Type B pancreatic cell (in vitro differentiated cells): ENCODE data around the gene LGR5. TPM values are rescaled to one million over a fixed set of nuclear protein-coding genes. Genes with fewer than 3 reads are reported as not detected.
"Not testable (repeated sequence)": the region's sequence is repeated elsewhere in the genome, so short reads cannot be mapped to it uniquely, and the experiment has no call there.

Experiments used
- DNase-seq: peaks from one replicate; pipeline ENCODE4 v3.0.0; 2021; ENCODE audit warnings: mixed read lengths; ENCODE audit not compliant: unreplicated experiment; ENCODE audit errors: extremely low spot score
- H3K27ac Mint-ChIP-seq: 2 replicates; pipeline ENCODE4 v1.8.0; 2021; ENCODE audit warnings: mild to moderate bottlenecking, mixed read lengths
- H3K27me3 Mint-ChIP-seq: 2 replicates; pipeline ENCODE4 v1.8.0; 2021; ENCODE audit warnings: mixed read lengths
- H3K36me3 Mint-ChIP-seq: 2 replicates; pipeline ENCODE4 v1.8.0; 2021; ENCODE audit warnings: mixed read lengths
- H3K4me1 Mint-ChIP-seq: one replicate; pipeline ENCODE4 v1.8.0; 2021; ENCODE audit warnings: mixed read lengths; ENCODE audit not compliant: unreplicated experiment
- H3K4me3 Mint-ChIP-seq: 2 replicates; pipeline ENCODE4 v1.8.0; 2021; ENCODE audit warnings: mild to moderate bottlenecking, mixed read lengths
- H3K9me3 Mint-ChIP-seq: 2 replicates; pipeline ENCODE4 v1.8.0; 2021; ENCODE audit warnings: mixed read lengths
- total RNA-seq: library from RNA; stranded (reverse); gene quantifications from 2 replicates; pipeline ENCODE4 v1.2.1, GENCODE V29; 2021; ENCODE audit warnings: low replicate concordance
- TF ChIP-seq, protein P1 (sequence below): fragments of 200-600 bp; sonication (generic); conservative IDR thresholded peaks from 2 replicates; pipeline ENCODE4 v1.5.0; 2021; ENCODE audit warnings: antibody characterized with exemption, mild to moderate bottlenecking

Gene LGR5
- total RNA-seq, 1 donor from 2014 or later, result 7.9 TPM

DNA sequence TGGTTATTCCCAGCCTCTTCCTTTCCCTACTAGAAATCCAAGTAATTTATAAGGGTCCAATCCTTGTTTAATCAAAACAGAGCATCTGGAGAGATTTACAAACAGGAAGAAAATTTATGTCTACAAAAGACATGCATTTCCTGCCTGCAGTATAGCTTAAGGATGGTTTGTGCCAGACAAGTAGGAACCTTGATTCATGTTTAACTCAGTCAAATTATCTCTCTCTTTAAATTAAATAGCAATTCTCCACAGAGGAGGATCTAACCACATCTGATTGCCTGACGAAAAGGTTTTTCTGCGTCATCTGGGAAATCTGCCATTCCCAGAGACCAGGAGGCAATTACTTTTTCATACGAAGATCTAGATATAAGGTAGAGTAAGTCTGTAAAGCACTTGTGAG, 118.8 kb downstream of the LGR5 start:
- Mint-ChIP-seq H3K27ac (no peak overlapping the region), H3K4me1 (no peaks in the 10 kb centered on the region), H3K36me3 (no peaks in the 10 kb centered on the region), H3K4me3 (no peak overlapping the region), H3K27me3 (no peaks in the 10 kb centered on the region), H3K9me3 (no peaks in the 10 kb centered on the region)
- TF ChIP-seq, protein P1, sequence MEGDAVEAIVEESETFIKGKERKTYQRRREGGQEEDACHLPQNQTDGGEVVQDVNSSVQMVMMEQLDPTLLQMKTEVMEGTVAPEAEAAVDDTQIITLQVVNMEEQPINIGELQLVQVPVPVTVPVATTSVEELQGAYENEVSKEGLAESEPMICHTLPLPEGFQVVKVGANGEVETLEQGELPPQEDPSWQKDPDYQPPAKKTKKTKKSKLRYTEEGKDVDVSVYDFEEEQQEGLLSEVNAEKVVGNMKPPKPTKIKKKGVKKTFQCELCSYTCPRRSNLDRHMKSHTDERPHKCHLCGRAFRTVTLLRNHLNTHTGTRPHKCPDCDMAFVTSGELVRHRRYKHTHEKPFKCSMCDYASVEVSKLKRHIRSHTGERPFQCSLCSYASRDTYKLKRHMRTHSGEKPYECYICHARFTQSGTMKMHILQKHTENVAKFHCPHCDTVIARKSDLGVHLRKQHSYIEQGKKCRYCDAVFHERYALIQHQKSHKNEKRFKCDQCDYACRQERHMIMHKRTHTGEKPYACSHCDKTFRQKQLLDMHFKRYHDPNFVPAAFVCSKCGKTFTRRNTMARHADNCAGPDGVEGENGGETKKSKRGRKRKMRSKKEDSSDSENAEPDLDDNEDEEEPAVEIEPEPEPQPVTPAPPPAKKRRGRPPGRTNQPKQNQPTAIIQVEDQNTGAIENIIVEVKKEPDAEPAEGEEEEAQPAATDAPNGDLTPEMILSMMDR, result no peak
- DNase-seq, result no peak

DNA sequence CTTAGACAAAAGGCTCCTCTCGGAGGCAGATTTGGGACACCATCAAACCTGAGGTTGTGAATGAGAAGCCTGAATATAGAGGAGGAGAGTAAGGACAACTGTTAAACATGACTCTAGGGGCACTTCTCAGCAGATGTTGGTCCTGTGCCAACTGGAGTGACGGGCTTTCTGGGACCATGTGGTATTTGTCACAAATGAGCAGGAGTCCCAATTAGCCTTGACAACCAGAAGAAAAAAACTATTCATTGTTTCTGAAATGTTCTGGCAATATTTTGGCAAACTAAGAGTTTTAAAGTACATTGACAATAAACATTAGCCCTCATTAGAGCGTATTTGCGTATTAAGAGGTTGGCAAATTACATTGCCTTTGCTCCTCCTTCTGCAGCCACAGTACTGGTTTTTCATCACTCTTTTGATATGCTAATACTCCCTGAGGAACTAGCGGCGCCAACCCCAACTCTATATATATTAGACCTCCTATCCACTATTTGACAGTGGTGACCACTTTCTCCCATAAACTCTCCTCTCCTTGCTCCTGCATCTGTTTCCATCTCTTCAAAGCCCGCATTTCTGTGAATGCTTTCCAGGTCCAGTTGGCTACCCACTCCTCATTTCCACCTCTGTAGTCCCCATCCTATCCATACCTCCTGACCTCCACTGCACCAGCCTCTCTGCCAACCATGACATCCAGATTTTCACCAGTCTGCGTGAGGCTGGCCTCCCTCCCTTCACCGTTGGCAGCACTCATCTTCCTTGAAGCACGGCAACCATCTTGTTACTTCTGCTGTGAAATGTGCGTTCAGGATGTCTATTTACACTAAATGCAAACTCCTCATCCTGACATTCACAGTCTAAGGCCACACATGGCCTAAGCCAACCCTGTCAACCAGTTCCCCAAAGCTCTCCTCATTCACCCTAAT, 123.3 kb downstream of the LGR5 start:
- no peak overlapping the region for H3K27ac Mint-ChIP-seq
- no peaks in the 10 kb centered on the region for H3K9me3 Mint-ChIP-seq
- TF ChIP-seq, protein P1, result no peak
- H3K4me1 Mint-ChIP-seq, result peaks cover 5% of the 10 kb centered on the region
- H3K4me3 Mint-ChIP-seq, result no peak overlapping the region
- H3K36me3 Mint-ChIP-seq, result no peaks in the 10 kb centered on the region
- DNase-seq, result no peak
- H3K27me3 Mint-ChIP-seq, result no peaks in the 10 kb centered on the region

DNA sequence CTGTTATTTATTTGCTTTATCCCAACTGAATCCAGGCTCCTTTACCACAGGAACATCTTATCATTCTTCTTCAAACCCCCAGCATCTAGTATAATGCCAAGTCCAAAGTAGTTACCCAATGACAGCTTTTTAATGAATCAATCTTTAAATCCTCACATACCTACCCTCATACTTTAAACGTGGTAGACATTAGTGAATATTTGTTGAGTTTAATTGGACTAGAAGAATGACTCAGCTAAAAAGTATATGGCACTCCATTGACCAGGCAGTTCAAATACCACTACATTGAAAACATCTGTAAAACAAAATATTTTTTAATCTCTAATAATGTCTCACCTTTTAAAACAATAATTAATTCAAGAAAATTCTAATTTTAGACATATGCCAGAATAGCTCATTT, 125.9 kb downstream of the LGR5 start:
- Mint-ChIP-seq H3K27ac (no peak overlapping the region), H3K4me3 (no peak overlapping the region), H3K27me3 (no peaks in the 10 kb centered on the region), H3K4me1 (peaks cover 5% of the 10 kb centered on the region), H3K36me3 (peaks cover 3% of the 10 kb centered on the region), H3K9me3 (no peaks in the 10 kb centered on the region)
- DNase-seq, result no peak
- TF ChIP-seq, protein P1, result no peak

DNA sequence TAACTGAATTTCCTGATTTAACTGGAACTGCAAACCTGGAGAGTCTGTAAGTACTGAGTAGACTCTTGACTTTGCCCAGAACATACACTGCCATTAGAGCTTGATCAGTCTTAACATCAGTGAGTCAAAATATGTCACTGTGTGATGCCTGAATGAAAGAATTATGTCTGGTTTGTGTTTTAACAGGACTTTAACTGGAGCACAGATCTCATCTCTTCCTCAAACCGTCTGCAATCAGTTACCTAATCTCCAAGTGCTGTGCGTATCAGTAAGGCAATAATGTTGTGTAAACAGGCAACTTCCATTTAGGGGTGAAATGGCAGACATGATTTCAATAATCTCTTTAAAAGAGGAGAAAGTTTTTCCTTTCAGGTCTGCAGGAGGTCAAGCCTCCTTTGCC, 127.1 kb downstream of the LGR5 start:
- TF ChIP-seq, protein P1, result no peak
- no peaks in the 10 kb centered on the region for H3K9me3 Mint-ChIP-seq
- peaks cover 5% of the 10 kb centered on the region for H3K4me1 Mint-ChIP-seq
- peaks cover 3% of the 10 kb centered on the region for H3K36me3 Mint-ChIP-seq
- H3K27ac Mint-ChIP-seq, result no peak overlapping the region
- no peak overlapping the region for H3K4me3 Mint-ChIP-seq
- H3K27me3 Mint-ChIP-seq, result no peaks in the 10 kb centered on the region
- DNase-seq, result no peak

DNA sequence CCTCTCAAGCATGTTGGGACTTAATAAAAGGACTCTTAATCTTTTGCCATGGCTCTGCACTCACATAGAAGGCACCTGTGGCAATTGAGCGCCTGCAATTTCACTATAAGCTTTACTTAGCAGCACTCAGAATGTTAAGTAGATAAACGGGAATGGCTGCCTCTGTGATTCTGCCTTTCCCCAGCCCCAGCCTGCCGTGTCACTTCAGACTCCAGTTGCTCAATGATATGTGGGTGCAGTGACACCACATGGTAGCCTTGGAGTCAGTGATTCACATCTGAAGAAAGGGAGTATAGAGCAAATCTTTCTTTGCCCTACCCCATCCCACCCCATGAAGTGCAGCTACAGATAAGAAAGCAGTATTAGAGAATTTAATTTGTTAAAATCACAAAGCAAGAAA, 127.9 kb downstream of the LGR5 start:
- TF ChIP-seq, protein P1, result no peak
- no peaks in the 10 kb centered on the region for H3K27me3 Mint-ChIP-seq
- peaks cover 3% of the 10 kb centered on the region for H3K36me3 Mint-ChIP-seq
- no peak for DNase-seq
- no peak overlapping the region for H3K4me3 Mint-ChIP-seq
- H3K4me1 Mint-ChIP-seq, result peaks cover 5% of the 10 kb centered on the region
- no peaks in the 10 kb centered on the region for H3K9me3 Mint-ChIP-seq
- H3K27ac Mint-ChIP-seq, result no peak overlapping the region

DNA sequence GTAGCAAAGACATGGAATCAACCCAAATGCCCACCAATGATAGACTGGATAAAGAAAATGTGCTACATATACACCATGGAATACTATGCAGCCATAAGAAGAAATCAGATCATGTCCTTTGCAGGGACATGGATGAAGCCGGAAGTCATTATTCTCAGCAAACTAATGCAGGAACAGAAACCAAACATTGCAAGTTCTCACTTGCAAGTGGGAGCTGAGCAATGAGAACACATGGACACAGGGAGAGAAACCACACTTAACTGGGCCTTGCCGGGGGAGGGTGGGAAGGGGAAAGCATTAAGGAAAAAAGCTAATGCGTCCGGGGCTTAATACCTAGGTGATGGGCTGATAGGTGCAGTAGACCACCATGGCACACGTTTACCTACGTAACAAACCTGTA, 130.3 kb downstream of the LGR5 start:
- not testable (repeated sequence) for H3K4me1 Mint-ChIP-seq, H3K36me3 Mint-ChIP-seq, H3K4me3 Mint-ChIP-seq, H3K9me3 Mint-ChIP-seq, H3K27me3 Mint-ChIP-seq, DNase-seq, H3K27ac Mint-ChIP-seq
